Measurements from ENCODE around the gene LSS. TPM values are rescaled to one million over a fixed set of nuclear protein-coding genes. Genes with fewer than 3 reads are reported as not detected.

Gene LSS
- total and polyA plus RNA-seq, 2 experiments from 2014 or later = 55.0 to 237 TPM

DNA sequence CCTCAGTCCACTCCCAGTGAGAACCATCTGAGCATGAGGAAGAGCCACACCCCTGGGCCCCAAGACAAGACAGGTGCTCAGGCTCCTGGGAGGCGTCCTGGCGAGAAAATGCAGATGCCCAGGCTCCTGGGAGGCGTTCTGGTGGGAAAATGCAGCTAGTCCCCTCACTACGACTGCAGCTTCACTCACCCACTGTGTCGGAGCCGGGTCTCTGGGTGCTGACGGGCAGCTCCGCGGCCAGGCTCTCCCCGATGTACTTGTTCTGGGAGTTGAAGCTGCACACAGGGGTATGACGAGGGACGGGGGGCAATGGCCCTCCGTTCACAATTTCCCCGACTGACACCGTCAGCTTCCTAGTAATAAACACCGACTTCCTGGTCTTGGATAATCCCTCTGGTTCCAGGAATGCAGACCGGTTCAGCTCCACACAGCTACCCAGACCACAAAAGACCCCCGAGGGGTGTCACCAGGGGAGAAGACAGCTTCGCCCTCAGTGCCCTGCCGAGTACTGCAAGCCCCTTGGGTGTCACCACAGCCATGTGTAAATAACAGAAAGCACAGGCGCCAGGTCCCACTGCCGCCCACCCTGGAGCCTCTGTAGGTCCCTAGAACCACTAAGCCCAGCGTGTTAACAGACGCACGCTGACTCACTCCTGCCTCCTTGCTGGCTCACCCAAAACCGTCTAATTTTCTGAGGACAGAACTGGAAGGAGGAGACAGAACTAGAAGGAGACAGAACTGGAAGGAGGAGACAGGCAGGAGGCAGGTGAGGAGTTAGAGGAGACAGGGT is 37.4 kb upstream of the LSS start:
- Histone ChIP-seq H2AFZ (no peak overlapping the region), H3F3A (replicated peaks; ENCODE audit: low read depth) (0 out of 2 replicates have a peak, but pooled peaks cover 6% of the 10 kb centered on the region), H3K27ac (ENCODE audit: low read depth) (no peak overlapping the region), H3K4me1 (ENCODE audit: insufficient read depth) (no peaks in the 10 kb centered on the region), H3K27me3 (ENCODE audit: insufficient read depth) (no peaks in the 10 kb centered on the region), H3K4me3 (no peak overlapping the region), H3K79me2 (replicated peaks; ENCODE audit: insufficient read depth) (no peaks in the 10 kb centered on the region), H3K9me2 (ENCODE audit: insufficient read depth) (no peaks in the 10 kb centered on the region), H4K20me1 (replicated peaks; ENCODE audit: insufficient read depth) (peaks cover 9% of the 10 kb centered on the region; the same call in 1 of the 2 replicates), H3K36me3 (ENCODE audit: insufficient read depth) (peaks cover 30% of the 10 kb centered on the region), H3K4me2 (no peak overlapping the region)
- Mint-ChIP-seq H3K27ac (peak overlapping the region; percentile 64; the same call in 1 of the 2 replicates), H3K4me1 (no peaks in the 10 kb centered on the region), H3K36me3 (ENCODE audit: low read depth) (peaks cover 75% of the 10 kb centered on the region), H3K4me3 (no peak overlapping the region), H3K27me3 (ENCODE audit: insufficient read depth, low read depth, poor library complexity) (peaks cover 6% of the 10 kb centered on the region), H3K9me3 (no peaks in the 10 kb centered on the region)
- no peak for ATAC-seq
- TF ChIP-seq NANOG (IDR thresholded peaks at IDR 0.05; ENCODE audit: borderline replicate concordance) = no peak
- TF ChIP-seq POLR2AphosphoS5 (IDR thresholded peaks at IDR 0.05; ENCODE audit: low read depth) = no peak
- TF ChIP-seq, protein P1, sequence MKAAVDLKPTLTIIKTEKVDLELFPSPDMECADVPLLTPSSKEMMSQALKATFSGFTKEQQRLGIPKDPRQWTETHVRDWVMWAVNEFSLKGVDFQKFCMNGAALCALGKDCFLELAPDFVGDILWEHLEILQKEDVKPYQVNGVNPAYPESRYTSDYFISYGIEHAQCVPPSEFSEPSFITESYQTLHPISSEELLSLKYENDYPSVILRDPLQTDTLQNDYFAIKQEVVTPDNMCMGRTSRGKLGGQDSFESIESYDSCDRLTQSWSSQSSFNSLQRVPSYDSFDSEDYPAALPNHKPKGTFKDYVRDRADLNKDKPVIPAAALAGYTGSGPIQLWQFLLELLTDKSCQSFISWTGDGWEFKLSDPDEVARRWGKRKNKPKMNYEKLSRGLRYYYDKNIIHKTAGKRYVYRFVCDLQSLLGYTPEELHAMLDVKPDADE (IDR thresholded peaks at IDR 0.05) = no peak
- TF ChIP-seq JUNB (IDR thresholded peaks at IDR 0.05; ENCODE audit: unreplicated experiment) = no peak
- TF ChIP-seq, protein P2, sequence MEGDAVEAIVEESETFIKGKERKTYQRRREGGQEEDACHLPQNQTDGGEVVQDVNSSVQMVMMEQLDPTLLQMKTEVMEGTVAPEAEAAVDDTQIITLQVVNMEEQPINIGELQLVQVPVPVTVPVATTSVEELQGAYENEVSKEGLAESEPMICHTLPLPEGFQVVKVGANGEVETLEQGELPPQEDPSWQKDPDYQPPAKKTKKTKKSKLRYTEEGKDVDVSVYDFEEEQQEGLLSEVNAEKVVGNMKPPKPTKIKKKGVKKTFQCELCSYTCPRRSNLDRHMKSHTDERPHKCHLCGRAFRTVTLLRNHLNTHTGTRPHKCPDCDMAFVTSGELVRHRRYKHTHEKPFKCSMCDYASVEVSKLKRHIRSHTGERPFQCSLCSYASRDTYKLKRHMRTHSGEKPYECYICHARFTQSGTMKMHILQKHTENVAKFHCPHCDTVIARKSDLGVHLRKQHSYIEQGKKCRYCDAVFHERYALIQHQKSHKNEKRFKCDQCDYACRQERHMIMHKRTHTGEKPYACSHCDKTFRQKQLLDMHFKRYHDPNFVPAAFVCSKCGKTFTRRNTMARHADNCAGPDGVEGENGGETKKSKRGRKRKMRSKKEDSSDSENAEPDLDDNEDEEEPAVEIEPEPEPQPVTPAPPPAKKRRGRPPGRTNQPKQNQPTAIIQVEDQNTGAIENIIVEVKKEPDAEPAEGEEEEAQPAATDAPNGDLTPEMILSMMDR (conservative IDR thresholded peaks at IDR 0.05; ENCODE audit: low read depth in 2 of 2) = no peak
- TF ChIP-seq, protein P3, sequence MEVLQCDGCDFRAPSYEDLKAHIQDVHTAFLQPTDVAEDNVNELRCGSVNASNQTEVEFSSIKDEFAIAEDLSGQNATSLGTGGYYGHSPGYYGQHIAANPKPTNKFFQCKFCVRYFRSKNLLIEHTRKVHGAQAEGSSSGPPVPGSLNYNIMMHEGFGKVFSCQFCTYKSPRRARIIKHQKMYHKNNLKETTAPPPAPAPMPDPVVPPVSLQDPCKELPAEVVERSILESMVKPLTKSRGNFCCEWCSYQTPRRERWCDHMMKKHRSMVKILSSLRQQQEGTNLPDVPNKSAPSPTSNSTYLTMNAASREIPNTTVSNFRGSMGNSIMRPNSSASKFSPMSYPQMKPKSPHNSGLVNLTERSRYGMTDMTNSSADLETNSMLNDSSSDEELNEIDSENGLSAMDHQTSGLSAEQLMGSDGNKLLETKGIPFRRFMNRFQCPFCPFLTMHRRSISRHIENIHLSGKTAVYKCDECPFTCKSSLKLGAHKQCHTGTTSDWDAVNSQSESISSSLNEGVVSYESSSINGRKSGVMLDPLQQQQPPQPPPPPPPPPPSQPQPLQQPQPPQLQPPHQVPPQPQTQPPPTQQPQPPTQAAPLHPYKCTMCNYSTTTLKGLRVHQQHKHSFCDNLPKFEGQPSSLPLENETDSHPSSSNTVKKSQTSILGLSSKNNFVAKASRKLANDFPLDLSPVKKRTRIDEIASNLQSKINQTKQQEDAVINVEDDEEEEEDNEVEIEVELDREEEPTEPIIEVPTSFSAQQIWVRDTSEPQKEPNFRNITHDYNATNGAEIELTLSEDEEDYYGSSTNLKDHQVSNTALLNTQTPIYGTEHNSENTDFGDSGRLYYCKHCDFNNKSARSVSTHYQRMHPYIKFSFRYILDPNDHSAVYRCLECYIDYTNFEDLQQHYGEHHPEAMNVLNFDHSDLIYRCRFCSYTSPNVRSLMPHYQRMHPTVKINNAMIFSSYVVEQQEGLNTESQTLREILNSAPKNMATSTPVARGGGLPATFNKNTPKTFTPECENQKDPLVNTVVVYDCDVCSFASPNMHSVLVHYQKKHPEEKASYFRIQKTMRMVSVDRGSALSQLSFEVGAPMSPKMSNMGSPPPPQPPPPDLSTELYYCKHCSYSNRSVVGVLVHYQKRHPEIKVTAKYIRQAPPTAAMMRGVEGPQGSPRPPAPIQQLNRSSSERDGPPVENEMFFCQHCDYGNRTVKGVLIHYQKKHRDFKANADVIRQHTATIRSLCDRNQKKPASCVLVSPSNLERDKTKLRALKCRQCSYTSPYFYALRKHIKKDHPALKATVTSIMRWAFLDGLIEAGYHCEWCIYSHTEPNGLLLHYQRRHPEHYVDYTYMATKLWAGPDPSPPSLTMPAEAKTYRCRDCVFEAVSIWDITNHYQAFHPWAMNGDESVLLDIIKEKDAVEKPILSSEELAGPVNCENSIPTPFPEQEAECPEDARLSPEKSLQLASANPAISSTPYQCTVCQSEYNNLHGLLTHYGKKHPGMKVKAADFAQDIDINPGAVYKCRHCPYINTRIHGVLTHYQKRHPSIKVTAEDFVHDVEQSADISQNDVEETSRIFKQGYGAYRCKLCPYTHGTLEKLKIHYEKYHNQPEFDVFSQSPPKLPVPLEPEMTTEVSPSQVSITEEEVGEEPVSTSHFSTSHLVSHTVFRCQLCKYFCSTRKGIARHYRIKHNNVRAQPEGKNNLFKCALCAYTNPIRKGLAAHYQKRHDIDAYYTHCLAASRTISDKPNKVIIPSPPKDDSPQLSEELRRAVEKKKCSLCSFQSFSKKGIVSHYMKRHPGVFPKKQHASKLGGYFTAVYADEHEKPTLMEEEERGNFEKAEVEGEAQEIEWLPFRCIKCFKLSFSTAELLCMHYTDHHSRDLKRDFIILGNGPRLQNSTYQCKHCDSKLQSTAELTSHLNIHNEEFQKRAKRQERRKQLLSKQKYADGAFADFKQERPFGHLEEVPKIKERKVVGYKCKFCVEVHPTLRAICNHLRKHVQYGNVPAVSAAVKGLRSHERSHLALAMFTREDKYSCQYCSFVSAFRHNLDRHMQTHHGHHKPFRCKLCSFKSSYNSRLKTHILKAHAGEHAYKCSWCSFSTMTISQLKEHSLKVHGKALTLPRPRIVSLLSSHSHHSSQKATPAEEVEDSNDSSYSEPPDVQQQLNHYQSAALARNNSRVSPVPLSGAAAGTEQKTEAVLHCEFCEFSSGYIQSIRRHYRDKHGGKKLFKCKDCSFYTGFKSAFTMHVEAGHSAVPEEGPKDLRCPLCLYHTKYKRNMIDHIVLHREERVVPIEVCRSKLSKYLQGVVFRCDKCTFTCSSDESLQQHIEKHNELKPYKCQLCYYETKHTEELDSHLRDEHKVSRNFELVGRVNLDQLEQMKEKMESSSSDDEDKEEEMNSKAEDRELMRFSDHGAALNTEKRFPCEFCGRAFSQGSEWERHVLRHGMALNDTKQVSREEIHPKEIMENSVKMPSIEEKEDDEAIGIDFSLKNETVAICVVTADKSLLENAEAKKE (CRISPR knock-in tag; IDR thresholded peaks at IDR 0.05) = no peak
- TF ChIP-seq EZH2phosphoT487 (IDR thresholded peaks at IDR 0.05; ENCODE audit: unreplicated experiment) = no peak
- TF ChIP-seq, protein P4, sequence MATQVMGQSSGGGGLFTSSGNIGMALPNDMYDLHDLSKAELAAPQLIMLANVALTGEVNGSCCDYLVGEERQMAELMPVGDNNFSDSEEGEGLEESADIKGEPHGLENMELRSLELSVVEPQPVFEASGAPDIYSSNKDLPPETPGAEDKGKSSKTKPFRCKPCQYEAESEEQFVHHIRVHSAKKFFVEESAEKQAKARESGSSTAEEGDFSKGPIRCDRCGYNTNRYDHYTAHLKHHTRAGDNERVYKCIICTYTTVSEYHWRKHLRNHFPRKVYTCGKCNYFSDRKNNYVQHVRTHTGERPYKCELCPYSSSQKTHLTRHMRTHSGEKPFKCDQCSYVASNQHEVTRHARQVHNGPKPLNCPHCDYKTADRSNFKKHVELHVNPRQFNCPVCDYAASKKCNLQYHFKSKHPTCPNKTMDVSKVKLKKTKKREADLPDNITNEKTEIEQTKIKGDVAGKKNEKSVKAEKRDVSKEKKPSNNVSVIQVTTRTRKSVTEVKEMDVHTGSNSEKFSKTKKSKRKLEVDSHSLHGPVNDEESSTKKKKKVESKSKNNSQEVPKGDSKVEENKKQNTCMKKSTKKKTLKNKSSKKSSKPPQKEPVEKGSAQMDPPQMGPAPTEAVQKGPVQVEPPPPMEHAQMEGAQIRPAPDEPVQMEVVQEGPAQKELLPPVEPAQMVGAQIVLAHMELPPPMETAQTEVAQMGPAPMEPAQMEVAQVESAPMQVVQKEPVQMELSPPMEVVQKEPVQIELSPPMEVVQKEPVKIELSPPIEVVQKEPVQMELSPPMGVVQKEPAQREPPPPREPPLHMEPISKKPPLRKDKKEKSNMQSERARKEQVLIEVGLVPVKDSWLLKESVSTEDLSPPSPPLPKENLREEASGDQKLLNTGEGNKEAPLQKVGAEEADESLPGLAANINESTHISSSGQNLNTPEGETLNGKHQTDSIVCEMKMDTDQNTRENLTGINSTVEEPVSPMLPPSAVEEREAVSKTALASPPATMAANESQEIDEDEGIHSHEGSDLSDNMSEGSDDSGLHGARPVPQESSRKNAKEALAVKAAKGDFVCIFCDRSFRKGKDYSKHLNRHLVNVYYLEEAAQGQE (IDR thresholded peaks at IDR 0.05; ENCODE audit: unreplicated experiment) = no peak
- no peak for TF ChIP-seq EZH2 (IDR thresholded peaks at IDR 0.05; ENCODE audit: low read depth, unreplicated experiment)
- TF ChIP-seq CREB1 (CRISPR knock-in tag; IDR thresholded peaks at IDR 0.05; ENCODE audit: low read depth) = no peak
- TF ChIP-seq STAT1 (IDR thresholded peaks at IDR 0.05; ENCODE audit: unreplicated experiment) = no peak
- no peak for TF ChIP-seq ZNF331 (CRISPR knock-in tag; IDR thresholded peaks at IDR 0.05; ENCODE audit: low read depth)
- no peak for TF ChIP-seq ZNF114 (CRISPR knock-in tag; IDR thresholded peaks at IDR 0.05)
- no peak for DNase-seq (ENCODE audit: low spot score)
